Middle frontal gyrus (tissue), 1 donor: ENCODE data around the gene TMEM231.

Experiments used
- DNase-seq: peaks from one replicate; pipeline ENCODE4 v3.0.0-alpha.2; 2015; ENCODE audit warnings: low spot score; ENCODE audit errors: extremely low spot score

TMEM231 gene

GRCh38 chr16:75494184-75494583 lies 61.9 kb downstream of the TMEM231 start:
- DNase-seq: no peak

- DNase-seq: peak; percentile 56
These were observed 64.2 kb downstream of the TMEM231 start for GRCh38 chr16:75491876-75492275.

GRCh38 chr16:75488322-75488721 lies 67.7 kb downstream of the TMEM231 start:
- DNase-seq: no peak
